SH-SY5Y (cell line): ENCODE measurements around the gene CTXND1.

Experiments
- GATA2 ChIP-seq: IDR thresholded peaks from 2 replicates; pipeline ENCODE4 v1.6.1; 2011; ENCODE audit warnings: mild to moderate bottlenecking, low read depth, low read length
- GATA3 ChIP-seq: IDR thresholded peaks from 2 replicates; pipeline ENCODE4 v1.6.1; 2011; ENCODE audit warnings: low read depth, mild to moderate bottlenecking, low read length, moderate library complexity

DNA sequence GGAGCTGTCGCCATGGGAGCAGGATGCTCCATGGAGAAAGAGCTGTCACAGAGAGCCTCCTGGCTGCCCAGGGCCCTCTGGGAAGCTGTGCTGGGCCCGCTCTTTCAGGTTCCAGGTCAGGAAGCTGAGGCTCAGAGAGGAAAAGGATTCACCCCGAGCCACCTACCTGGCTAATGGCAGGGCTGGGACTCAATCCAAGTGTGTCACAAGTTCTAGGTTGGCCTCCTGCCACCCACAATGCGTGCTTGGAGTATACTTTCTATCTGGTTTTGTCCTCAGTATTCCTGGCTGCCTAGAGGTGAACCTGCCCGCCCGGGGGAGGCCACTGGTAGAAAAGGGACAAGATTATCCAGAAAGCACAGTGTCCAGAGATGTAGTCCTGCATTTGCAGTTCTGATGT is 75.6 kb downstream of the CTXND1 start:
- TF ChIP-seq GATA3 (no peak), GATA2 (no peak)
